HAP-1 (cell line): ENCODE results near the gene TWIST1.
A peak's percentile ranks its signal among the peaks of the same experiment; 100 is the strongest.

Source experiments
- DNase-seq, 2 experiments: peaks; one replicate each; pipeline ENCODE4 v3.0.0-alpha.2; 2016 to 2020; ENCODE audit warnings: low spot score in 2 of 2
- H3K27me3 ChIP-seq: fragments of 250-450 bp; sonication (Bioruptor Pico); 2 replicates; pipeline ENCODE4 v1.5.1; 2020; ENCODE audit warnings: low read depth, mild to moderate bottlenecking, moderate library complexity
- H3K36me3 ChIP-seq: fragments of 250-450 bp; sonication (Bioruptor Pico); replicated peaks from 2 replicates; pipeline ENCODE4 v1.5.1; 2020; ENCODE audit warnings: mild to moderate bottlenecking
- H3K4me1 ChIP-seq: fragments of 250-450 bp; sonication (Bioruptor Pico); 2 replicates; pipeline ENCODE4 v1.5.1; 2020; ENCODE audit warnings: mild to moderate bottlenecking
- H3K4me3 ChIP-seq: fragments of 250-450 bp; sonication (Bioruptor Pico); 2 replicates; pipeline ENCODE4 v1.5.1; 2020; ENCODE audit warnings: mild to moderate bottlenecking, moderate library complexity
- H3K9me3 ChIP-seq: fragments of 250-450 bp; sonication (Bioruptor Pico); 2 replicates; pipeline ENCODE4 v1.5.1; 2020; ENCODE audit warnings: mild to moderate bottlenecking, moderate library complexity
- in situ Hi-C: fragments of 300-500 bp; cut with MboI; formaldehyde crosslinking; loops from 3 replicates; pipeline ENCODE4 v1.14.3; 2020; ENCODE audit warnings: low sequenced_read_pairs, inconsistent platforms, mixed read lengths

The TWIST1 gene

GRCh38 chr7:19097165-19098055 is 20.0 kb downstream of the TWIST1 start:
- Histone ChIP-seq H3K4me1 (peaks cover 17% of the 10 kb centered on the region), H3K4me3 (no peak overlapping the region), H3K36me3 (no peaks in the 10 kb centered on the region), H3K27me3 (no peaks in the 10 kb centered on the region), H3K9me3 (no peaks in the 10 kb centered on the region)
- in situ Hi-C loops = no loop called here
- DNase-seq = no peak

GRCh38 chr7:19095353-19095860 is 22.0 kb downstream of the TWIST1 start:
- Histone ChIP-seq H3K4me3 (no peak overlapping the region), H3K4me1 (peaks cover 15% of the 10 kb centered on the region), H3K9me3 (no peaks in the 10 kb centered on the region), H3K27me3 (no peaks in the 10 kb centered on the region), H3K36me3 (no peaks in the 10 kb centered on the region)
- in situ Hi-C loops = no loop called here
- DNase-seq = no peak

DNA sequence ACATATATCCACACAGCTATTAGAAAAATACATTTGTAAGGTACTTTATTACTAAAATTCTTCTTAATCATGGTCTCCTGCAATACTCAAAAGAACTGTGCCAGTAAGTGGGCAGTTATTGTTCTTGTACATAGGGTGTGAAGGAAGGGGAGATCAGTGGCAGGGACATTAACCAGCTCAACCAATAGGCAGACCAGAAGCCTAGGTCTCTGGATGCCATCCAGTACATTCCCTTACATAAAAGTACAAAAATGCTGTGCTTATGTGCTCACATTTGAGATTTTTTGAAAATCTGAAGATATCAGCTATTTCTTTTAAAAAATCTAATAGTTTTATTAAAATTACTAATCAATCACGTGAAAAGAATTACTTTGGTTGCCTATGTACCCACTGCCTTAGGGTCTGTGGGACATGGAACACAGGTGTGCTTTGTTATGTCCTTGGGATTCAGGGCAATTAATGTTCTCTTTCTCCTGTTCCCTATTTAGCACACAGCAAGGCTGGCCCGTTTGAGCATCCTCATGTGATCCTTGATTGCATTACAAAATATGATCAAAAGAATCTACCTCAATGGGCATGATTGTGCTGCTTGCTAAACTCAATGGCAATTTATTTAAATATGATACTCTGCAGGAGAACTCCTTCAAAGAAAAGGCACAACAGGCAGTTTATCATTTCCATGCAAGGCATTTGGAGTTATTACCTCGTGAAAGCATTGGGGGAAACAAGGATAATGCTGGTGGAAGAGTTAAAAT is 22.7 kb downstream of the TWIST1 start:
- no peak overlapping the region for H3K4me3 ChIP-seq
- no peaks in the 10 kb centered on the region for H3K27me3 ChIP-seq
- peaks cover 8% of the 10 kb centered on the region for H3K4me1 ChIP-seq
- H3K9me3 ChIP-seq = no peaks in the 10 kb centered on the region
- DNase-seq = no peak
- in situ Hi-C loops = no loop called here
- no peaks in the 10 kb centered on the region for H3K36me3 ChIP-seq

DNA sequence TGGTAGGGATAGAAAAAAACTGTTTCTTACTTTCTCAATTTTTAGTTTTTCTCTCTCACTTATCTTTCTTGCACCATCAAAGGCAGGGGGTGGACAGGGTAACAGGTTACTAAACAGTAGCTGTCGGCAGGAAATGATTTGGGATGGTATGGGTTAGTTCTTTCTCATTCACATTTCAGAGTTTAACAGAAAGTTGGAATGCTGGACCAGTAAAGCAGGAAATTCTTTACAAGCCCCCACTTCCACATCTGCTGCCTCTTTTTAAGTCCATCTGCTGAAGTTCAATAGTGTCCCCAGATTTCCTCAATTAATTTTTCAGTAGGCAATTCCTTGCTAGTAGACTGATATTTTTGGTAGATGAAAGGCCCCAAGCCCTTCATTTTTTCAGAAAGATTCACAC is 23.3 kb downstream of the TWIST1 start:
- Histone ChIP-seq H3K9me3 (no peaks in the 10 kb centered on the region), H3K4me1 (peaks cover 2% of the 10 kb centered on the region), H3K4me3 (no peak overlapping the region), H3K36me3 (no peaks in the 10 kb centered on the region), H3K27me3 (no peaks in the 10 kb centered on the region)
- no peak for DNase-seq
- in situ Hi-C loops = no loop called here

DNA sequence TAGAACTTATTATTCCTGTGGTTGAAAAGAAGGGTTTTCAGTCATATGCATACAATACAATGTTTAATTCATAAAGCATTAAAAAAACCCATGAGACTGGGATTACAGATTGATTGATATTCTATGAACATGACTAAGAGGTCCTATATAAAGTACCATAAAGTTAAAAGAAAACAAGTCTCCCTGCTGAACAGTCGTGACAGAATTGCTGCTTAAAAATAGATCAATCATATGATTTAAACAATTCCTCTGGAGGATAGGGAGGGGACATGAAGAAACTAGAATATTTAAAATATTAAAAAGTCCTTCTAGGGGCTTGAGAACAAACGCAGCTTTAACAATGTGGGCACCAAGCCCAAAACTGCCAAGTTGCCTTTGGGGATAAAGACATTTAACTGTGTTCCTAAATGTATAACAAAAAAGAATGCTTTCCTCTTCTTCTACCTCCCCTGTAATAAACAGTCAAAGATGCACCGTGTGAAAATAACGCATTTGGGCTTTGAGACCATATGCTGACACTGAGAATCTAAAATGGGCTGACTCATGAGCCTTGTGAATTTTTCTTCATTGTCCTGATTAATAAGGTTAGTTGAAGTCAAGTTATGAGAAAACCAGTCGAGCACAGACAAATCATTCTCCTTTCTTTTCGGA is 25.8 kb downstream of the TWIST1 start:
- H3K4me1 ChIP-seq = no peaks in the 10 kb centered on the region
- in situ Hi-C loops = no loop called here
- no peaks in the 10 kb centered on the region for H3K9me3 ChIP-seq
- no peak for DNase-seq
- H3K4me3 ChIP-seq = no peak overlapping the region
- H3K36me3 ChIP-seq = no peaks in the 10 kb centered on the region
- H3K27me3 ChIP-seq = no peaks in the 10 kb centered on the region

- in situ Hi-C loops = no loop called here
- H3K4me3 ChIP-seq = no peak overlapping the region
- no peaks in the 10 kb centered on the region for H3K27me3 ChIP-seq
- no peaks in the 10 kb centered on the region for H3K9me3 ChIP-seq
- H3K36me3 ChIP-seq = no peaks in the 10 kb centered on the region
- no peaks in the 10 kb centered on the region for H3K4me1 ChIP-seq
- no peak for DNase-seq
Measured at GRCh38 chr7:19090526-19090925, 26.9 kb downstream of the TWIST1 start.

DNA sequence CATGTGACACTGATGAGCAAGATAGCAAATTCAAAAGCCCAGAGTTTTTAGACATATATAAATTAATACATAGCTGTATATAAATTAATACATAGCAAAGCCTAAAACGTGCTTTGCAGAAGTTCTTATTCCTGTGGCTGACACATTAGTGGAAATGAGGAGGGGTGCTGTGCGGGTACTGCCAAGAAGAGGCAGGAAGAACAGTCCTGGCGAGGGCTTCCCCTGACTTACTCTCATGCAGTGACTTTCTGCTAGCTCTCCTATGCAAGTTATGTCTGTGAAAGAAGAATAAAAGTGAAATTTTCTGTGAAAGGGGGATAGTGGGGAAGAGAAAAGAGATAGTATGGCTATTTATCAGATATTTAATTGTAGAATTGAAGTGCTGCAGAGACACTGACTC is 27.6 kb downstream of the TWIST1 start:
- in situ Hi-C loops = no loop called here
- no peaks in the 10 kb centered on the region for H3K4me1 ChIP-seq
- H3K36me3 ChIP-seq = no peaks in the 10 kb centered on the region
- DNase-seq = no peak
- no peaks in the 10 kb centered on the region for H3K9me3 ChIP-seq
- H3K4me3 ChIP-seq = no peak overlapping the region
- H3K27me3 ChIP-seq = no peaks in the 10 kb centered on the region

DNA sequence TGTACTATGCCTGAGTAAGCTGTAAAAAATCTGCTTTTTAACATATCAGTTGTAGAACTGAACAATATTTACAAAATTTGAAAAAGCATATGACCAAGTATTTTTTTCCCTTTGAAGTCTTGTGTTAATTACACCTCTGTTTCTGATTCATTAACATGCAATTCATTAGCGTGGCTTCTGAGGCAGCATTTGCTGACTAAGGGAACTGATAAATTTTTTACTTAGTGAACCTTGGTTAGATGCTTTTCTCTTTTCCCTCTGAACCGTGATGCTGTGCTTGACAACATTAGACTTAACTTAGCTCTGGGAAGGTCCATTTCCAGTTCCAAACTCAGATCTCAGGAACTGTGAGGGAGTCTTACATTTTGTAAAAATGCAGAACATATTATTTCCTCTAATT is 28.1 kb downstream of the TWIST1 start:
- in situ Hi-C loops = no loop called here
- Histone ChIP-seq H3K27me3 (no peaks in the 10 kb centered on the region), H3K9me3 (no peaks in the 10 kb centered on the region), H3K36me3 (no peaks in the 10 kb centered on the region), H3K4me3 (no peak overlapping the region), H3K4me1 (no peaks in the 10 kb centered on the region)
- DNase-seq = no peak

DNA sequence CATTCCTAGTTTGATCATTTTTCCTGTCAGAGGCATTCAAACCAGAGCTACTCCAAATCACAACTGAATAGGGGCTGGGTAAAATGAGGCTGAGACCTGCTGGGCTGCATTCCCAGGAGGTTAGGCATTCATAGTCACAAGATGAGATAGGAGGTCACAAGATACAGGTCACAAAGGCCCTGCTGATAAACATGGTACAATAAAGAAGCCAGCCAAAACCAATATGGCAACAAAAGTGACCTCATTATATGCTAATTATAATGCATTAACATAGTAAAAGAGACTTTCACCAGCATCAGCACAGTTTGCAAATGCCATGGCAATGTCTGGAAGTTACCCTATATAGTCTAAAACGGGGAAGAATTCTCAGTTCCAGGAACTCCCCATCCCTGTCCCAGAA is 37.3 kb downstream of the TWIST1 start:
- Histone ChIP-seq H3K4me3 (no peak overlapping the region), H3K27me3 (no peaks in the 10 kb centered on the region), H3K9me3 (no peaks in the 10 kb centered on the region), H3K4me1 (0 out of 2 replicates have a peak, but pooled peaks cover 4% of the 10 kb centered on the region), H3K36me3 (no peaks in the 10 kb centered on the region)
- in situ Hi-C loops = no loop called here
- peak; percentile 10 to 29 for DNase-seq

DNA sequence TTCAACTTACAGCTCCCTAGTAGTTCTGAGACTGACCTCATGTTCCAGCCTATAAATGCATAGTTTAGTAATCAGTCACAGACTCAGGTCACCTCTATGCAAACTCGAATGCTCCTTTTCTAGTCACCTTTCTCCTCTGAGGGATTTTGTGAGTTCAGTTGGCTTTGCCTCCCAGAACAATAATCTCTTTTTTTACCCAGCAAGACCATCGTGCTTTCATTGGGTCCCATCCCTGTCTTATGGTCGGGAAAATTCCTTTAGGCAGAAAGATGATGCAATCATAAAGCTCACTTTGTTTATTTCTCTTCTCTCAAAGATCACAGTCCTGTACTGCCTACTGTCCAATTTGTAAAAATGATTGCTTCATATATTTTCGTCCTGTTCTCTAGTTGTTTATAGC is 38.4 kb downstream of the TWIST1 start:
- no peaks in the 10 kb centered on the region for H3K27me3 ChIP-seq
- H3K9me3 ChIP-seq = no peaks in the 10 kb centered on the region
- in situ Hi-C loops = no loop called here
- DNase-seq = no peak
- H3K4me3 ChIP-seq = no peak overlapping the region
- H3K4me1 ChIP-seq = 0 out of 2 replicates have a peak, but pooled peaks cover 4% of the 10 kb centered on the region
- no peaks in the 10 kb centered on the region for H3K36me3 ChIP-seq

DNA sequence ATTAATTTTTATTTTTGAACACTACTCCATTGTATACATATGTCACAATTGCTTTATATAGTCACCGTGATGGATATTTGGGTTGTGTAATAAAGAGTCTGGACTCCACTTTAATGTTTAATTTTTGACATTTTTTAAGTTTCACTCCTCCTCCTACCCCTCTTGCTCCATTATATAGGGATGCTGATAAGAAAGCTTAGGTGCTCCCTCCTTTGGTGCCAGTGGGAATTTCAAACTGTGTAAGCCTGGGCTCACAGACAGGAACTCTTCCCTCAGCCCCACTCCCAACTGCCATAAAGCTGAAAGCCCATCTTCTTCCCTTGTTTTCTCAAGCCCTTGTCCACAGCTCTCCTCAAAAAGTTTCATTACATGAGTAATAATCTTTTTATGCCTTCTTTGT is 47.6 kb downstream of the TWIST1 start:
- Histone ChIP-seq H3K4me1 (no peaks in the 10 kb centered on the region), H3K4me3 (no peak overlapping the region), H3K27me3 (no peaks in the 10 kb centered on the region), H3K9me3 (no peaks in the 10 kb centered on the region), H3K36me3 (no peaks in the 10 kb centered on the region)
- in situ Hi-C loops = no loop called here
- DNase-seq = no peak

GRCh38 chr7:19066170-19066569 is 51.3 kb downstream of the TWIST1 start:
- Histone ChIP-seq H3K4me1 (peaks cover 3% of the 10 kb centered on the region), H3K36me3 (no peaks in the 10 kb centered on the region), H3K4me3 (no peak overlapping the region), H3K9me3 (no peaks in the 10 kb centered on the region), H3K27me3 (no peaks in the 10 kb centered on the region)
- no peak for DNase-seq
- in situ Hi-C loops = no loop called here
